ENCODE results near the gene MYBBP1A. TPM values are rescaled to one million over a fixed set of nuclear protein-coding genes. Genes with fewer than 3 reads are reported as not detected.

MYBBP1A gene, protein sequence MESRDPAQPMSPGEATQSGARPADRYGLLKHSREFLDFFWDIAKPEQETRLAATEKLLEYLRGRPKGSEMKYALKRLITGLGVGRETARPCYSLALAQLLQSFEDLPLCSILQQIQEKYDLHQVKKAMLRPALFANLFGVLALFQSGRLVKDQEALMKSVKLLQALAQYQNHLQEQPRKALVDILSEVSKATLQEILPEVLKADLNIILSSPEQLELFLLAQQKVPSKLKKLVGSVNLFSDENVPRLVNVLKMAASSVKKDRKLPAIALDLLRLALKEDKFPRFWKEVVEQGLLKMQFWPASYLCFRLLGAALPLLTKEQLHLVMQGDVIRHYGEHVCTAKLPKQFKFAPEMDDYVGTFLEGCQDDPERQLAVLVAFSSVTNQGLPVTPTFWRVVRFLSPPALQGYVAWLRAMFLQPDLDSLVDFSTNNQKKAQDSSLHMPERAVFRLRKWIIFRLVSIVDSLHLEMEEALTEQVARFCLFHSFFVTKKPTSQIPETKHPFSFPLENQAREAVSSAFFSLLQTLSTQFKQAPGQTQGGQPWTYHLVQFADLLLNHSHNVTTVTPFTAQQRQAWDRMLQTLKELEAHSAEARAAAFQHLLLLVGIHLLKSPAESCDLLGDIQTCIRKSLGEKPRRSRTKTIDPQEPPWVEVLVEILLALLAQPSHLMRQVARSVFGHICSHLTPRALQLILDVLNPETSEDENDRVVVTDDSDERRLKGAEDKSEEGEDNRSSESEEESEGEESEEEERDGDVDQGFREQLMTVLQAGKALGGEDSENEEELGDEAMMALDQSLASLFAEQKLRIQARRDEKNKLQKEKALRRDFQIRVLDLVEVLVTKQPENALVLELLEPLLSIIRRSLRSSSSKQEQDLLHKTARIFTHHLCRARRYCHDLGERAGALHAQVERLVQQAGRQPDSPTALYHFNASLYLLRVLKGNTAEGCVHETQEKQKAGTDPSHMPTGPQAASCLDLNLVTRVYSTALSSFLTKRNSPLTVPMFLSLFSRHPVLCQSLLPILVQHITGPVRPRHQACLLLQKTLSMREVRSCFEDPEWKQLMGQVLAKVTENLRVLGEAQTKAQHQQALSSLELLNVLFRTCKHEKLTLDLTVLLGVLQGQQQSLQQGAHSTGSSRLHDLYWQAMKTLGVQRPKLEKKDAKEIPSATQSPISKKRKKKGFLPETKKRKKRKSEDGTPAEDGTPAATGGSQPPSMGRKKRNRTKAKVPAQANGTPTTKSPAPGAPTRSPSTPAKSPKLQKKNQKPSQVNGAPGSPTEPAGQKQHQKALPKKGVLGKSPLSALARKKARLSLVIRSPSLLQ (N-terminal part only)
- total RNA-seq = 65.3 and 83.6 TPM in 2 replicates

GRCh38 chr17:4554997-4555799 lies at the start of gene MYBBP1A:
Gene MYBBP1A (minus strand): TSS chr17:4555384. CDS start chr17:4555324, 60 bp downstream.

GRCh38 chr17:4584101-4584916 lies 29.1 kb upstream of the MYBBP1A start, which contains the start of gene SMTNL2:
Gene SMTNL2 (plus strand): TSS chr17:4584529. CDS start chr17:4584606, 77 bp downstream.

GRCh38 chr17:4560421-4560820 lies 5.2 kb upstream of the MYBBP1A start, which contains the start of gene GGT6:
Gene GGT6 (minus strand): TSS chr17:4560577. CDS start chr17:4560521, 56 bp downstream.

DNA sequence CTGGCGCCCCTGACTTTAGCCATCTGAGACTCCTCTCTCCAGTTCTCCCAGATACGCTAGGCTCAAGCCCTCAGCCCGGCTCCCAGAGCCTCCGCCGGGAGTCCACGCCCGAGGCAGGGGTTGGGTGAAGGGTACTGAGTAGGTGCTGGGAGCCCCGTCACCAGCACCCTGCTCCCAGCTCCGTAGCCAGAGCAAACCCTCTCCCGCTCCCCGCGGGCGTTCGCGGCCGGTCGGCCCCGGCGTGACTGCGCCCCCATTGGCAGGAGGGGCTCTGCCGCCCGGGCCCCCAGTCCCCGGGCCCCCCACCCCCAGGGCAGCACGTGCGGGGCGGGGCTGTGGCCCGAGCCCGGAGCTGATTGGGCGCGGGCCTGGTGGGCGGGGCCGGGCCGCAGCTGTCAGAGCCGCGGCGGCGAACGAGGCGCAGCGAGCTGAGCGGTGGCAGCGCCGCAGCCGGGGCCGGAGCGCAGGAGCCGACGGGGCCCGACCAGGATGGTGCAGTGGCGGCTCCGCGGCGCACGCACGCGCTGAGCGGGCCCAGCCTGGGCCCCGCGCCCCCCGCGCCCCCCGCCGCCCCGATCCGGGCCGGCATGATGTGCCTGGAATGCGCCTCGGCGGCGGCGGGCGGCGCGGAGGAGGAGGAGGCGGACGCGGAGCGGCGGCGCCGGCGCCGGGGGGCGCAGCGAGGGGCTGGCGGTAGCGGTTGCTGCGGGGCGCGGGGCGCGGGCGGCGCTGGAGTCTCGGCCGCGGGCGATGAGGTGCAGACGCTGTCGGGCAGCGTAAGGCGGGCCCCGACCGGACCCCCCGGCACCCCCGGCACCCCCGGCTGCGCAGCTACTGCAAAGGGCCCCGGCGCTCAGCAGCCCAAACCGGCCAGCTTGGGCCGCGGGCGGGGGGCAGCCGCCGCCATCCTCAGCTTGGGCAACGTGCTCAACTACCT lies 56.5 kb downstream of the MYBBP1A start, which contains the start of gene SPNS2:
SPNS2 (plus strand) TSS at position 421 of the 937 bp plus-strand sequence; CDS start at position 588, 167 bp downstream.

Other genes starting within 250 kb of the MYBBP1A start
- gene UBE2G1, start 188.7 kb downstream of the MYBBP1A start, total RNA-seq = 68.4 and 85.1 TPM in 2 replicates
- gene SPNS3, start 121.4 kb downstream of the MYBBP1A start, total RNA-seq = 0.22 TPM in 1 of 2 replicates, not detected in the other
- 12.1 and 13.4 TPM in 2 replicates for gene SPNS2, start 56.5 kb downstream of the MYBBP1A start, total RNA-seq
- gene GGT6, start 5.2 kb upstream of the MYBBP1A start, total RNA-seq = not detected in 2 replicates
- not detected in 2 replicates for gene SMTNL2, start 29.1 kb upstream of the MYBBP1A start, total RNA-seq
- gene ALOX15, start 86.3 kb upstream of the MYBBP1A start, total RNA-seq = not detected in 2 replicates
- gene PELP1, start 148.8 kb upstream of the MYBBP1A start, total RNA-seq = 23.3 and 40.8 TPM in 2 replicates
- 18.4 and 20.7 TPM in 2 replicates for gene ARRB2, start 155.2 kb upstream of the MYBBP1A start, total RNA-seq
- 12.0 and 14.9 TPM in 2 replicates for gene MED11, start 176.0 kb upstream of the MYBBP1A start, total RNA-seq
- gene ZMYND15, start 184.4 kb upstream of the MYBBP1A start, total RNA-seq = 0.27 TPM in 1 of 2 replicates, not detected in the other
- 2.8 and 5.6 TPM in 2 replicates for gene CXCL16, start 184.5 kb upstream of the MYBBP1A start, total RNA-seq
- not detected in 2 replicates for gene TM4SF5, start 216.5 kb upstream of the MYBBP1A start, total RNA-seq
- gene VMO1, start 231.0 kb upstream of the MYBBP1A start, total RNA-seq = 0.57 and 0.93 TPM in 2 replicates
- gene GLTPD2, start 233.6 kb upstream of the MYBBP1A start, total RNA-seq = not detected in 2 replicates
- 140 and 154 TPM in 2 replicates for gene PSMB6, start 240.8 kb upstream of the MYBBP1A start, total RNA-seq